ENCODE data around the gene PITPNC1. TPM values are rescaled to one million over a fixed set of nuclear protein-coding genes. Genes with fewer than 3 reads are reported as not detected.
A peak's percentile ranks its signal among the peaks of the same experiment; 100 is the strongest.

Gene PITPNC1
- total and polyA plus RNA-seq, 2 of the 13 experiments (the other 11 are each of a cell fraction or from before 2014, with no cell fraction given), result 4.1 to 5.7 TPM

DNA sequence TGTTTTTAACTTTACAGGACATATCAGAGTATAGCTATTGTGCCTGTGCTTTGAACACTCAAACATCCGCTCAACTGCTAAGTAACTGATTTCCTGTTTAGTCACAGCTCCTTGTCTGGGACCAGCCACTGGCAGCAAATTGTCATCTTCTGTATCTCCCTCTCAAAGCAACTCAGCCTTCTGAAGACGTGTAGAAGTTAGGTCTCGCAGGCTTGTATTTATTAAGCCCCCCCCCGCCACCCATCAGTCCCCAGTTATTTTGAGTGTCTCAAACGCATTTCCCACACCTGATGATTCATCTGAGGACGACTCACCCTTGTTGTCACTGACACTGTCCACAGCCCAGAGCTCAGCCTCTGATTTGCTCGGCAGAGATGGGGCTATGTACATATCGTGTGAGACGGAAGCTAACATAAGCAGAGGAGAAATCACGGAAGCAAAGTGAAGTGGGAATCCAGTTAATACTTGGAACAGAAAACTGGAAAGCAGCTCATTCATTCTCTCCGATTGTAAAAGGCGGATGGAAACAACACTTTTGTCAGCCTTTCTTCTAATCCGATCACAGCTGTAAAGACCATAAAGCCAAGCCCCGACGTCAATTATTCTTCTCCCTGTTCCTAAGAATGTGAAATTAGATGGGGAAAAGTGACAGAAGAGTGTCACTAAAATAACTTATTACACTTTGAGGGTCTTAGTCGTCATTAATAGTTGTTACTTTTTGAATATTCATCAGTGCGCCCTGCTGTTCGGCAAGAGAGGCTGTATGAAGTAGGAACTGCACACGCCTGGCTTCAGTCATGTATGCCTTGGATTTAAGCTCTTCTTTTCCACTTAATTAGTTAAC, 64.2 kb downstream of the PITPNC1 start:
- H3K4me1 ChIP-seq (ENCODE audit: insufficient read depth, low read length), result peaks cover 28% of the 10 kb centered on the region
- CTCF ChIA-PET (ENCODE audit: low intra/inter-chr PET ratio, low total read pairs), result no interaction called here
- H3K9me3 ChIP-seq (ENCODE audit: low read length), result no peaks in the 10 kb centered on the region
- no peak overlapping the region for H3K4me3 ChIP-seq (replicated peaks in 1 of 3; ENCODE audit: insufficient read depth in 1 of 3, low read depth in 2 of 3, low read length in 3 of 3)
- no peak overlapping the region for H3K27ac ChIP-seq (ENCODE audit: extremely low read length, insufficient read depth, low read length)
- no peaks in the 10 kb centered on the region for H3K79me2 ChIP-seq (ENCODE audit: insufficient read depth, low read length)
- peak; percentile 68; the same call in 2 of the 3 replicates for ATAC-seq
- no peak overlapping the region for H2AFZ ChIP-seq (ENCODE audit: low read length)
- peak; percentile 56 for FAIRE-seq
- in situ Hi-C loops (cut with HindIII; ENCODE audit: extremely low pct_ligation_motif_present, low pct_unique_long_range_greater_than_20kb), result no loop called here
- no peaks in the 10 kb centered on the region for H3K27me3 ChIP-seq (ENCODE audit: control insufficient read depth in 1 of 2, insufficient read depth in 2 of 2, low read length in 2 of 2)
- H4K20me1 ChIP-seq (ENCODE audit: insufficient read depth, low read length), result no peaks in the 10 kb centered on the region
- DNase-seq (ENCODE audit: low spot score), result peak; percentile 38
- no TSS peak for BruUV-seq (replicated peaks)
- POLR2A ChIA-PET, result no interaction called here
- intact Hi-C loops (cut with micrococcal nuclease; ENCODE audit: unreplicated experiment), result no loop called here
- H3K36me3 ChIP-seq (replicated peaks in 1 of 2; ENCODE audit: control insufficient read depth in 1 of 2, insufficient read depth in 2 of 2, low read length in 2 of 2), result no peaks in the 10 kb centered on the region
- peak overlapping the region; percentile 30 for H3K4me2 ChIP-seq (ENCODE audit: low read depth, low read length)
- H3K9ac ChIP-seq (ENCODE audit: insufficient read depth, low read depth, low read length), result no peak overlapping the region
- 54% methylated on average over 19 of the region's 19 CpGs for WGBS (ENCODE audit: low lambda C conversion rate)
- TF ChIP-seq ZFP36L1 (CRISPR knock-in tag; IDR thresholded peaks at IDR 0.05), result no peak
- TF ChIP-seq ZFP36L2 (CRISPR knock-in tag; IDR thresholded peaks at IDR 0.05), result no peak
- no peak for TF ChIP-seq ZNF773 (CRISPR knock-in tag; IDR thresholded peaks at IDR 0.05; ENCODE audit: borderline replicate concordance)
- TF ChIP-seq LBX2 (CRISPR knock-in tag; IDR thresholded peaks at IDR 0.05; ENCODE audit: borderline replicate concordance), result no peak
- no peak for TF ChIP-seq ZSCAN21 (CRISPR knock-in tag; IDR thresholded peaks at IDR 0.05; ENCODE audit: borderline replicate concordance)
- no peak for TF ChIP-seq BORCS8-MEF2B (CRISPR knock-in tag; IDR thresholded peaks at IDR 0.05)
- TF ChIP-seq ZNF235 (CRISPR knock-in tag; IDR thresholded peaks at IDR 0.05; ENCODE audit: borderline replicate concordance), result no peak
- TF ChIP-seq, protein P1, sequence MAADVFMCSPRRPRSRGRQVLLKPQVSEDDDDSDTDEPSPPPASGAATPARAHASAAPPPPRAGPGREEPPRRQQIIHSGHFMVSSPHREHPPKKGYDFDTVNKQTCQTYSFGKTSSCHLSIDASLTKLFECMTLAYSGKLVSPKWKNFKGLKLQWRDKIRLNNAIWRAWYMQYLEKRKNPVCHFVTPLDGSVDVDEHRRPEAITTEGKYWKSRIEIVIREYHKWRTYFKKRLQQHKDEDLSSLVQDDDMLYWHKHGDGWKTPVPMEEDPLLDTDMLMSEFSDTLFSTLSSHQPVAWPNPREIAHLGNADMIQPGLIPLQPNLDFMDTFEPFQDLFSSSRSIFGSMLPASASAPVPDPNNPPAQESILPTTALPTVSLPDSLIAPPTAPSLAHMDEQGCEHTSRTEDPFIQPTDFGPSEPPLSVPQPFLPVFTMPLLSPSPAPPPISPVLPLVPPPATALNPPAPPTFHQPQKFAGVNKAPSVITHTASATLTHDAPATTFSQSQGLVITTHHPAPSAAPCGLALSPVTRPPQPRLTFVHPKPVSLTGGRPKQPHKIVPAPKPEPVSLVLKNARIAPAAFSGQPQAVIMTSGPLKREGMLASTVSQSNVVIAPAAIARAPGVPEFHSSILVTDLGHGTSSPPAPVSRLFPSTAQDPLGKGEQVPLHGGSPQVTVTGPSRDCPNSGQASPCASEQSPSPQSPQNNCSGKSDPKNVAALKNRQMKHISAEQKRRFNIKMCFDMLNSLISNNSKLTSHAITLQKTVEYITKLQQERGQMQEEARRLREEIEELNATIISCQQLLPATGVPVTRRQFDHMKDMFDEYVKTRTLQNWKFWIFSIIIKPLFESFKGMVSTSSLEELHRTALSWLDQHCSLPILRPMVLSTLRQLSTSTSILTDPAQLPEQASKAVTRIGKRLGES (CRISPR knock-in tag; IDR thresholded peaks at IDR 0.05; ENCODE audit: borderline replicate concordance), result no peak
- peak; percentile 72 for TF ChIP-seq FOSL2 (CRISPR knock-in tag; IDR thresholded peaks at IDR 0.05)
- TF ChIP-seq ZBTB38 (CRISPR knock-in tag; IDR thresholded peaks at IDR 0.05), result 0 out of 2 replicates have a peak, but pooled peaks have one; percentile 29
- no peak for TF ChIP-seq CSRNP1 (CRISPR knock-in tag; IDR thresholded peaks at IDR 0.05)
- no peak for TF ChIP-seq ZBED4 (CRISPR knock-in tag; IDR thresholded peaks at IDR 0.05; ENCODE audit: borderline replicate concordance)
